ENCODE data around the gene DTWD2.
"Not testable (repeated sequence)": the region's sequence is repeated elsewhere in the genome, so short reads cannot be mapped to it uniquely, and the experiment has no call there.

DTWD2 gene

DNA sequence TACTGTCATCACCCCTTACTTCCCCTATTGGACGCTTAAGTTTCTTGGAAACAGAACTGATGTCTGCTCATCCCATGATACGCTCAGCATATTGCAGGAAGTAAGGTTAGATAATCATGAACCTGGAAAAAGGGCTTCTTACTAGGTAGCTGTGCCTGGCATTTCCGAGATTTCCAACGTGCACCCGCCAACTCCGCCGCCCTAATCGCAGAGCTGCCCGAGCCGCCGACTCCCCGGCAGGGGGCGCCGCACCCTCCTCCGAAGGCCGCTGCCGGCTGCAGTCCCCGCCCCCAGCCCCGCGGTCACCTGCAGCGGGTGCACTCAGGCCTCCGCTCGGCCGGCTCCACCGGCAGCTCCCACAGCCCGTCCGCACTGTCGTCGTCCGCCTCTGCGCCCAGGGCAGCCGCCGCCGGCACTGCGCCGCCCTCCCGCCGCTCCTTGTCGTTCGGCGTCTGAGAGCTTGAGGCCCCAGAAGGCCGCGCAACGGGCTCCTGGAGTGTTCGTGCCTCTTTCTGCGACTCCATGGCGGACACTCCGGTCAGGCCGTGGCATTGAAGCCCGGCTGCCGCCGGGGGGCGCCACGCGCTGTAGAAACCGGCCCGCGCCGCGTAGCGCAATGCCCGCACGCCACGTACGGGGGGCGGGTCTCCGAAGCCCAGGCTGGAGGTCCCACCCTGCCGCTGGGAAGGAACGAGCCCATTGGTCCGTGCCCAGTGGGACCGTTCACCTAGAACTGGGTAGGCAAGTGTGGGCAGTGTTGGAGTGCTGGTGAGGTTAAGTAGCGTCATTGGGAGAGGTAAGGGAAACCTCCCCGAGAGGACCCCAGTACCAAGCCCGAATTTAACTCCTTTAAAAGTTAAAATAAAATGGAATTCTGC, at the start of gene DTWD2:
Gene DTWD2, minus strand, starts transcription at position 560 of the 878 bp plus-strand sequence. Its CDS starts 36 bp downstream, at position 524.
- DNase-seq = peak; percentile 83 to 93

DNA sequence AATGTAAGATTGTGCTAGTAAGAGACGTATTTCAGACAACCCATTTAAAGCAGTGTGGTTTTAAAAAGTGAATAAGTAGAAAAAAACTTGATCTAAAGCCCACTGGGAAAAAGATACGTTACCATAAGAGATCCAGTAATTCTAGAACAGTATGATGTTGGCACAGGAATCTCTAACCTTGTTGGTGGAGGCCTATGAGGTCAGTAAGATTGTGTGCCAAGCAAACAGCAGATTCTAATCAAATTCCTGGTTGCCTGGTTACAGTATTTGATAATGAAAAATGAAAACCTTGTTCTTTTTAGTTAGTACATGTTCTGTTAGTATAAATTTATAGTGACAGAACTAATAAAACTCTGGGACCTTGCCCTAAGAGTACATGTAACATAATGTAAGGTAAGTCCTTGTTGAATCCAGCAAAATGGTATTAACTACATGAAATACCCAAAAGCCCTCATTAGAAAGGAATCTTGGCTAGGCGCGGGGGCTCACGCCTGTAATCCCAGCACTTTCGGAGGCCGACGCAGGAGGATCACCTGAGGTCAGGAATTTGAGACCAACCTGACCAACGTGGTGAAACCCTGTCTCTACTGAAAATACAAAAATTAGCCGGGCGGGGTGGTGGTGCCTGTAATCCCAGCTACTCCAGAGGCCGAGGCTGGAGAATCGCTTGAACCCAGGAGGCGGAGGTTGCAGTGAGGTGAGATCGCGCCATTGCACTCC, 49.3 kb upstream of the DTWD2 start:
- DNase-seq = no peak

GRCh38 chr5:119036101-119036762, 47.9 kb upstream of the DTWD2 start:
- DNase-seq = no peak

DNA sequence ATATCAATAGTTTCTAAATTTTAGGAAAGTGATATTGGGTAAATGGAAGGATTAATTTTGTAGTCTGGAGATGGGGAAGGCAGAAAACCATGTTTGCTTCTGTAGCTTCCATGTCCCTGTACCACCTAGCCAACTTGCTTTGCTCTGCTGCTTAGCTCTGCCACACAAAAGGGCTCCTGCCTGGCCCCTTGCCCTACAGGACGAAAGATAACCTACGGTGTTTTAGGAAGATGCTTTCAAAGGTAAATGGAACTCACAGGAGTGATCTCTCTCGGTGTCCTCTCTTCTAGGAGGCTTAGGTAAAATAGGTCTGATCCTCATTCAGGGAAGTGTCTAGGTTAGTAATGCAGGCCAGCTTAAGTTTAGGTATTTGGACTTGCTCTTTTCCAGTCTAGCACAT, 44.8 kb upstream of the DTWD2 start:
- no peak for DNase-seq

- no peak for DNase-seq
Observed at GRCh38 chr5:119032656-119033055, 44.3 kb upstream of the DTWD2 start.

DNA sequence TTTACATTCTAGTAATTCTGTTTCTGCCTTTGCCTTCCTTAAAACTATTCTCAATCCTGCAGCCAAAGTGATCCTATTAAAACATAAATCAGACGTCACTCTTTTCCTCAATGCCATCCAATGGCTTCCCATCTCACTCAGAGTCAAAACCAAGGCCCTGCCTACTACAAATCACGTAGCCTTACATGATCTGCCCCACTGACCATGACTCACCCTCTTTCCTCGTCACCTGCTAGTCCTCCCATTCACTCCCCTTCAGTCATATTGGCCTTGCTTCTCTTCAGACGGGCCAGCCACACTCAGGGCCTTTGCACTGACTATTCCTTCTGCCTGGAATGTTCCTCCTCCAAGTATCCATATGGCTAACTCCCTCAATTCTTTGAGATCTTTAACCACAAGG, 43.6 kb upstream of the DTWD2 start:
- no peak for DNase-seq

DNA sequence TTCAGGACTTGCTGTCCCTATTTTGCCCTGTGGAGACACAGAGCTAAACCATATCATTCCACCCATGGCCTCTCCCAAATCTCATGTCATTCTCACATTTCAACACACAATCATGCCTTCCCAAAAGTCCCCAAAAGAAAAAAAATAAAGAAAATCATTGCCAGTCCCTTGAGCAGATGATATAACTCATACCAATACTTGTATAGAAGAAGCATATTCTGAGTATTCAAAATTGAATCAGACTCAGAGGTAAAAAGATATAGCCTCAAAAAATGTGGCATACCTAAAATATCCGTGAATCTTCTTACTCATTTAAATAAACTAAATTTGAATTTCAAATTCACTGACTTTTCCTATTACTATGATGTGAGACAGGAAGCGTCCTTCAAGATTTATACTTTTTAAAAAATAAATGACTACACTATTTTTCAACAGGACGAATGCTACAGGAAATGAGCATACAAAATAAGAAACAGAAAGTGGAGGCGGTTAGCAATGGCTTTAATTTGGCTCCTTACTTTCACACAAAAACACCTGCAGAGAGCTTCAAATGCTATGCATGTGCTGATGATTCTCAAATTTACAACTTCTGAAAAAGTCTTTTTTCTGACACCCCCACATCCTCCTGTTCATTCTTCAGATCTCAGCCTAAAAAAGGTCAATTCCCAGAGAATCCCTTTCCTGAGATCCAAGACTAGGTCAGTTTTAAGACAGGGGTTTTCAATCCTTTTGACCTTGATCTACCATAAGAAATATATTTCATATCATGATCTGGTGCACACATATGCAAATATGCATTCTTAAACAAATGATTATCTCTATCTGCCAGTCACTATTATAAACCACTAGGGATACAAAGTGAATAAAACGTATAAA, 42.9 kb upstream of the DTWD2 start:
- no peak for DNase-seq

- DNase-seq = no peak
Observed at GRCh38 chr5:119028575-119028974, 40.2 kb upstream of the DTWD2 start.

GRCh38 chr5:119022773-119023172, 34.4 kb upstream of the DTWD2 start:
- DNase-seq = no peak

DNA sequence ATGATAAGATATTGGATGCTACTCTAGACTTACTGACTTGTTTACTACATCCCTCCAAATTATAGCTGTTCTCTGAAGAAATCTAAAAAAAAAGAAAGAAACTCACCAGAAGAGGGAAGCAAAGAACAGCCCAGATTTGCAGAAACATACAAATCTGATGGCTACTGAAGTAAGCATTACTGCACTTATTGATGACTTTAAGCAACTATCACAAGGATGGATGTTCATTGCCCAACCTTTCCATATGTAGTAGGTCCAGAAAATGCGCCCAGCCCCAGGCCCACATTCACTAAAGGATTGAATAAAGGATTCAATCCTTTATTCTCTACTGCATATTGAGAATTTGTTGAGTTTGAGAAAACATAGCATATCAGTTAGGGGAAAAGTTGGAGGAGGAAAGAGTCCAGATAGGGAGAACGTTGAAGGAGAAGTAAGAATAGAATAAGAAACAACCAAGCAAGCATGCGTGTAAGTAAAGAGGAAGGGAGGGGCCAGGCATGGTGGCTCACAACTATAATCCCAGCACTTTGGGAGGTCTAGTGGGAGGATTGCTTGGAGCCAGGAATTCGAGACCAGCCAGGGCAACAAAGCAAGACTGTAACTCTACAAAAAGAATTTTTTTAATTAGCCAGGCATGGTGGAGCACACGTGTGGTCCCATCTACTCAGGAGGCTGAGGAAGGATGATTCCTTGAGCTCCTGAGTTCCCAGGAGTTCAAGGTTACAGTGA, 33.8 kb upstream of the DTWD2 start:
- peak in 1 of 2 experiments; percentile 22 for DNase-seq

DNA sequence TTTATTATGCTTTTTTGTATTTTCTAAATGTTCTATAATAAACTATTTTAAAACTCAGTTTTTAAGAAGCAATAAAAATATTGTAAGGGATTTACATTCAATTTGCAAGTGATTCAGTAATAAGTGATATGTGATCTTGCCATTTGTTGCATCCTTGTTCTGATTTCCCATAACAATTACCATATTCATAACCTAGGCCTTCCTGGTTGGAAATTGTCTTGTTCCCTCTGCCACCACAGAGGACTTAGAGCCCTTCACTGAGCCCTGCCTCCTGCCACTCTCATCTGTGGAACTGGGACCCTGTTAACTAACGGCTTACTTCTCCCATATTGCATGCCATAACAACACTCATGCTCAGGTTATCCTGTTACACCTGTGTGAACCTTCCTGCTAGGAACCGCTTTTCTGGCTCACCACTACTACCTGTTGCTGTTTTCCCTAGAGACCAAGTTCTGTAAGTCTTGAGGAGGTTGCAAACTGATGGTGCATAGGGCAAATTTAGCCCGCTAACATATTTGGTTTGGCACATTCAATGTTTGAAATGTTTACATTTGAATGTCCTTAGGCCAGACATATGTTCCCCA, 32.9 kb upstream of the DTWD2 start:
- DNase-seq = no peak

- no peak for DNase-seq
Observed at GRCh38 chr5:119019949-119020348, 31.6 kb upstream of the DTWD2 start.

- DNase-seq = no peak
Observed at GRCh38 chr5:119019501-119019900, 31.2 kb upstream of the DTWD2 start.

DNA sequence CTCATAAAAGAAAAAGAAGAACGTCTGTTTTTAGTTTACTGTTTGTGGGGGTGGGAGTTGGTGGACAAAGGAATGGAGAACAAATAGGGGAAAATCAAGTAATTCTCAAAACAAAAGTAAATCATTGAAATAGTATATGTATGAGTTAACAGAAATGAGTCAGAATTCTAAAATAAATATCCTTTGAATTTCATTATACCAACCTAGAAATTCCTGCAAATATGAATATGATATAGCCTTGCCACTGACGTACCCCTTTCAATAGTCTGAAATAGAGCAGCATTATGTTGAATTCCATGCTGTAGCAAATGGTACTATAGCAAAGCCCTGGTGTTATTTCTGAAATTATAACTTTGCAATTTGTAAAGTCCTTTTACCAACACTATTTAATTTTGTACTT, 29.6 kb upstream of the DTWD2 start:
- no peak for DNase-seq

DNA sequence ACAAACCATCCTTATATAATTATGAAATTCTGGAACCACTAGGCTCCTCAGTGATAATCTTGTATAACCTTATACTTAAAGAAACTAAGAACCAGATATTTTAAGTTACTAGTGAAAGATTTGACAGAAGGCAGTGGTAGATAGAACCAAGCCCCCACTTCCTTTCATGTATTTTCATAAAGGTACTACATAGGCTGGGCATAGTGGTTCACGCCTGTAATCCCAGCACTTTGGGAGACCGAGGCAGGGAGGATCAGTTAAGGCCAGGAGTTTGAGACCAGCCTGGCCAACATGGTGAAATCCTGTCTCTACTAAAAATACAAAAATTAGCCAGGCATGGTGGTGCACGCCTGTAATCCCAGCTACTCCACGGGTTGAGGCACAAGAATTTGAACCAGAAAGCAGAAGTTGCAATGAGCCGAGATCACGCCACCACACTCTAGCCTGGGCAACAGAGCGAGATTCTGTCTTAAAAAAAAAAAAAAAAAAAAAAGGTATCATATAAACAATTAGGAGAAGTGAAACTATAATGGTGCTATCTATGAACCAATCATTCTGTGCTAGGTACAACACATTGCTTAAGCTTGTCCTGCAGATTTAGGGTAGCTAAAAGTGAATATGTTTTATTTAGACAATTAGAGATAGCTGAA, 27.9 kb upstream of the DTWD2 start:
- no peak for DNase-seq

GRCh38 chr5:119011186-119011585, 22.8 kb upstream of the DTWD2 start:
- DNase-seq = no peak

GRCh38 chr5:119010206-119010605, 21.9 kb upstream of the DTWD2 start:
- no peak for DNase-seq

DNA sequence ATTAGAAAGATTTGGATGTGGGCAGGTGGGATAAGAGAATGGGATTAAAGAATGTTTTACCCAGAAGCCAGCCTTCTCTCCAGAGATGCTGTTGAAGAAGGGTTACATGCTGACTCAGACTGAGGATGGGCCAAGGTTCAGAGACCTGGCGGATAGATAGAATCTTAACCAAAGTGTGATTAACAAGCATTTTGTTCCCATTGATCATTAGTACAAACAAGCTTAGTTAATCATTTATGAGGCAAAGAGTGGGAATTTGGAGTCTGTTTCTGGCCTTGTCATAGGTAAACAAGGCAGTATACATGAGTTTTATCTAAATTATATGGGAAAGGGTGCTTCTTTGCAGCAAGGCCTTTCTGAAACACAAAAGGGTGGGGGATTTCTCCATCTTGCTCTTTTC, 20.8 kb upstream of the DTWD2 start:
- no peak for DNase-seq

GRCh38 chr5:118999696-119000095, 11.3 kb upstream of the DTWD2 start:
- DNase-seq = no peak

GRCh38 chr5:118998861-118999260, 10.5 kb upstream of the DTWD2 start:
- DNase-seq = not testable (repeated sequence)

- no peak for DNase-seq
Observed at GRCh38 chr5:118996098-118996497, 7.8 kb upstream of the DTWD2 start.

All from NCI-H524 (cell line).